GM20000 (cell line): ENCODE measurements around the gene ANAPC7.
"Not testable (repeated sequence)": the region's sequence is repeated elsewhere in the genome, so short reads cannot be mapped to it uniquely, and the experiment has no call there.

ENCODE experiments used
- DNase-seq: peaks from one replicate; pipeline ENCODE4 v3.0.0; 2012; ENCODE audit warnings: low spot score
- CTCF ChIP-seq: IDR thresholded peaks from 2 replicates; pipeline ENCODE4 v1.5.1; 2012; ENCODE audit warnings: mild to moderate bottlenecking, control low read depth; ENCODE audit errors: extremely low read depth, missing control alignments

Gene ANAPC7

GRCh38 chr12:110361216-110361615 lies 42.3 kb downstream of the ANAPC7 start:
- TF ChIP-seq CTCF, result no peak
- DNase-seq, result no peak

GRCh38 chr12:110358384-110359097 lies 45.0 kb downstream of the ANAPC7 start:
- DNase-seq, result not testable (repeated sequence)

- peak; percentile 41 for TF ChIP-seq CTCF
- DNase-seq, result peak; percentile 53
Measured at GRCh38 chr12:110355073-110355472, 48.4 kb downstream of the ANAPC7 start.

GRCh38 chr12:110354172-110354780 lies 49.2 kb downstream of the ANAPC7 start:
- TF ChIP-seq CTCF, result no peak
- DNase-seq, result no peak

GRCh38 chr12:110353211-110353965 lies 50.1 kb downstream of the ANAPC7 start:
- no peak for TF ChIP-seq CTCF
- DNase-seq, result no peak

- no peak for DNase-seq
Measured at GRCh38 chr12:110352401-110352800, 51.1 kb downstream of the ANAPC7 start.

GRCh38 chr12:110351119-110351518 lies 52.4 kb downstream of the ANAPC7 start:
- DNase-seq, result no peak
- no peak for TF ChIP-seq CTCF

More at GRCh38 chr12:110352401-110352800, 51.1 kb downstream of the ANAPC7 start:
- no peak for TF ChIP-seq CTCF
